Measurements from ENCODE around the gene VPS37D. TPM values are rescaled to one million over a fixed set of nuclear protein-coding genes. Genes with fewer than 3 reads are reported as not detected.
"Not testable (repeated sequence)": the region's sequence is repeated elsewhere in the genome, so short reads cannot be mapped to it uniquely, and the experiment has no call there.

Gene VPS37D
- total RNA-seq, 1 donor from 2014 or later: 6.6 TPM

DNA sequence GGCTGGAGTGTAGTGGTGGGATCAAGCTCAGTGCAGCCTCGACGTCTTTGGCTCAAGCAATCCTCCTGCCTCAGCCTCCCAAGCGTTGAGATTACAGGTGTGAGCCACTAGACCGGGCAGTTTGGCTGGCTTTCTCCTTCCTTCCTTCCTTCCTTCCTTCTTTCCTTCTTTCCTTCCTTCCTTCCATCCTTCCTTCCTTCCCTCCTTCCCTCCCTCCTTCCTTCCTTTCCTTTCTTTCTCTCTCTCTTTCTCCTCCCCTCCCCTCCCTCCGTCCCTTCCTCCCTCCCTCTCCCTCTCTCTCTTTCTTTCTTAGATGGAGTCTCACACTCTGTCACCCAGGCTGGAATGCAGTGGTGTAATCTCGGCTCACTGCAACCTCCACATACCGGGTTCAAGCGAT lies 7.6 kb upstream of the VPS37D start:
- peaks cover 10% of the 10 kb centered on the region for H3K9me3 Mint-ChIP-seq (ENCODE audit: low read depth)
- peaks cover 19% of the 10 kb centered on the region for H3K27me3 Mint-ChIP-seq (ENCODE audit: low read depth)
- H3K36me3 Mint-ChIP-seq (ENCODE audit: low read depth): peaks cover 1% of the 10 kb centered on the region
- TF ChIP-seq, protein P1, sequence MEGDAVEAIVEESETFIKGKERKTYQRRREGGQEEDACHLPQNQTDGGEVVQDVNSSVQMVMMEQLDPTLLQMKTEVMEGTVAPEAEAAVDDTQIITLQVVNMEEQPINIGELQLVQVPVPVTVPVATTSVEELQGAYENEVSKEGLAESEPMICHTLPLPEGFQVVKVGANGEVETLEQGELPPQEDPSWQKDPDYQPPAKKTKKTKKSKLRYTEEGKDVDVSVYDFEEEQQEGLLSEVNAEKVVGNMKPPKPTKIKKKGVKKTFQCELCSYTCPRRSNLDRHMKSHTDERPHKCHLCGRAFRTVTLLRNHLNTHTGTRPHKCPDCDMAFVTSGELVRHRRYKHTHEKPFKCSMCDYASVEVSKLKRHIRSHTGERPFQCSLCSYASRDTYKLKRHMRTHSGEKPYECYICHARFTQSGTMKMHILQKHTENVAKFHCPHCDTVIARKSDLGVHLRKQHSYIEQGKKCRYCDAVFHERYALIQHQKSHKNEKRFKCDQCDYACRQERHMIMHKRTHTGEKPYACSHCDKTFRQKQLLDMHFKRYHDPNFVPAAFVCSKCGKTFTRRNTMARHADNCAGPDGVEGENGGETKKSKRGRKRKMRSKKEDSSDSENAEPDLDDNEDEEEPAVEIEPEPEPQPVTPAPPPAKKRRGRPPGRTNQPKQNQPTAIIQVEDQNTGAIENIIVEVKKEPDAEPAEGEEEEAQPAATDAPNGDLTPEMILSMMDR (IDR thresholded peaks at IDR 0.05): no peak
- H3K27ac Mint-ChIP-seq (ENCODE audit: unreplicated experiment): no peak overlapping the region
- no peak for DNase-seq (ENCODE audit: low spot score)
- H3K4me3 Mint-ChIP-seq (ENCODE audit: unreplicated experiment): no peak overlapping the region
- no peaks in the 10 kb centered on the region for H3K4me1 Mint-ChIP-seq (ENCODE audit: low read depth)

DNA sequence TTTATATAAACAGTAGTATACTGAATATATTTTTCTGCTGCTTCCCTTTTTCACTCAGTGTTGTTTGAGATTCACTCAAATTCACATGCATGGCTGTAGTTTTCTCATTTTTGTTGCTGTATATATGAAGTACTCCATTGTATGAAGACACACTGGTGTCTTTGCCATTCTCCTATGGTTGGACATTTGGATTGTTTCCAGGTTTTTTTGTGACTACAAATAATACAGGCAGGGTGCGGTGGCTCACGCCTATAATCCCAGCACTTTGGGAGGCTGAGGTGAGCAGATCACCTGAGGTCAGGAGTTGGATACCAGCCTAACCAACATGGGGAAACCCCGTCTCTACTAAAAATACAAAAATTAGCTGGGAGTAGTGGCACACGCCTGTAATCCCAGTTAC lies 7.0 kb upstream of the VPS37D start:
- H3K4me1 Mint-ChIP-seq (ENCODE audit: low read depth); H3K9me3 Mint-ChIP-seq (ENCODE audit: low read depth); H3K27ac Mint-ChIP-seq (ENCODE audit: unreplicated experiment); DNase-seq (ENCODE audit: low spot score); H3K4me3 Mint-ChIP-seq (ENCODE audit: unreplicated experiment); H3K36me3 Mint-ChIP-seq (ENCODE audit: low read depth): not testable (repeated sequence)
- peaks cover 18% of the 10 kb centered on the region for H3K27me3 Mint-ChIP-seq (ENCODE audit: low read depth)

DNA sequence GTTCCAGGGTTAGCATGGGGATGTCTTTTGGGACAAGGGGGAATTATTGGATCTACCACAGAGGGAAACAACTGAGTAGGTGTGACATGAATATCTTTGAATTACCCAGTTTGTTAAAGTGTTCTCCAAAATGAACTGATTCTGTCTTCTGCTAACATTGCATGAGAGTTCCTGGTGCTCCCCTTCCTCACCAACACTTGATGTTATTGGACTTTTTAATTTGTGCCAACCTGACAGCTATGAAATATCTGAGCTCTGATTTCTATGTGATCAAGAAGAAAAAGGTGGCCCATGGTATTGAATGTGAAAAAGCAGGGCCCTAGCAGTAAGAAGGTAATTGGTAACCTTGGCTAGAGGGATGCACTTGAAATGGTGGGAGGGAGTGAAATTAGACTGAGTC lies 4.6 kb upstream of the VPS37D start:
- no peak for DNase-seq (ENCODE audit: low spot score)
- no peaks in the 10 kb centered on the region for H3K36me3 Mint-ChIP-seq (ENCODE audit: low read depth)
- H3K4me1 Mint-ChIP-seq (ENCODE audit: low read depth): peaks cover 8% of the 10 kb centered on the region
- peaks cover 10% of the 10 kb centered on the region for H3K9me3 Mint-ChIP-seq (ENCODE audit: low read depth)
- TF ChIP-seq, protein P1 (IDR thresholded peaks at IDR 0.05): no peak
- no peak overlapping the region for H3K4me3 Mint-ChIP-seq (ENCODE audit: unreplicated experiment)
- H3K27me3 Mint-ChIP-seq (ENCODE audit: low read depth): peaks cover 18% of the 10 kb centered on the region
- H3K27ac Mint-ChIP-seq (ENCODE audit: unreplicated experiment): no peak overlapping the region

DNA sequence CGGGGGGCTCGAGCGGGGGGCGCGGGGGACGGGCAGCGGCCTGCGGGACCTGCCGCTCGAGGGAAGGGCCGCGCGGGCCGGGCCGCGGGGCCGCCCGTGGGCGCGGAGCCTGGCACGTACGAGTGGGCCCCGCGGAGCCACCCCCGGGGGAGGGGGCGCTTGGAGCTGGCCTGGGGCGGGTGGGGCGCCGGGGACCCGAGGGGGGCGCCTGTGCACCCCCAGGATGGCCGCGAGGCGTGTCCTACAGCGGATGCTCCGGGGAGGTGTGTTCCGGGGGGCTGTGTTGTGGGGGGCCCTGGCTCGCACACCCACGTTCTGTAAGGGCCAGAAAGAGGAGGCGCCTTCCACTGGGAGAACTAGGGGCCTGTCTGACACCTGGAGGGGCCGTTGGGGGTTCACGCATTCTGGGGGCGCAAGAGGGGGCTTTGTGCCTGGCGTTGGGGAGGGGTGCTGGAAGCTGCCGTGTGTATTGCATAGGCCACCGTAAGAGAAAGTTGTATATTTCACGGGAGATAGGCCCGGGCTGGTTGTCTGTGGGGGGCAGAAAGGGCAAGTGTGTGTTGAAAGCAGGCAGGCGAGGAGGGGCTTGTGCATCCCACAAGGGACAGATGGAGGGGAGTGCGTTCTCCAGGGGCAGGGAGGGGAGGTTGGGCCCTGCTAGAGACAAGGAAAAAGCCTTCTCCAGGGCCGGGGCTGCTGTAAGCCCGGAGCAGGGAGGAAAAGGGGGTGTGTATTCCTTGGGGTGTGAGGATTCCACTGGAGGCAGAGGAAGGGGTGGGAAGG lies 663 bp downstream of the VPS37D start:
- Mint-ChIP-seq H3K36me3 (ENCODE audit: low read depth) (peaks cover 1% of the 10 kb centered on the region), H3K27ac (ENCODE audit: unreplicated experiment) (peak overlapping the region; percentile 59), H3K27me3 (ENCODE audit: low read depth) (peaks cover under 1% of the 10 kb centered on the region), H3K9me3 (ENCODE audit: low read depth) (peaks cover 1% of the 10 kb centered on the region), H3K4me1 (ENCODE audit: low read depth) (peaks cover 18% of the 10 kb centered on the region), H3K4me3 (ENCODE audit: unreplicated experiment) (peak overlapping the region; percentile 82)
- DNase-seq (ENCODE audit: low spot score): no peak
- TF ChIP-seq, protein P1 (IDR thresholded peaks at IDR 0.05): no peak

DNA sequence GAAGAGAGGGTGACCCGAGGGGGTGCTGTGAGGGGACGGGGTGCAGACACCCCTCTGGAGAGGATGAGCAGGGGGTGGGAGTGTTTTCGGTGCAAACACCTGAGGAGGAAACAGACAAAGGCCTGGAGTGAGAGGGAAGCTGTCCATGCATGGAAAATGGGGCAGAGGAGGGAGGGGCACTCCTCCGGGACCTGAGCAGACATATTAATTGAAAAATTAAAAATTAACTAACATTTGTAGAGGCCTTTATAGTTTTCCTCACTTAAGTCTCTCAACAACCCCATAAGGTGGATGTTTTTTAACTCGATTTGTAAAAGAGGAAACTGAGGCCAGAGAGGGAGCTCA lies 1.2 kb downstream of the VPS37D start:
- no peaks in the 10 kb centered on the region for H3K27me3 Mint-ChIP-seq (ENCODE audit: low read depth)
- peaks cover 22% of the 10 kb centered on the region for H3K4me1 Mint-ChIP-seq (ENCODE audit: low read depth)
- peak overlapping the region; percentile 27 for H3K27ac Mint-ChIP-seq (ENCODE audit: unreplicated experiment)
- no peaks in the 10 kb centered on the region for H3K9me3 Mint-ChIP-seq (ENCODE audit: low read depth)
- H3K4me3 Mint-ChIP-seq (ENCODE audit: unreplicated experiment): peak overlapping the region; percentile 82
- TF ChIP-seq, protein P1 (IDR thresholded peaks at IDR 0.05): no peak
- DNase-seq (ENCODE audit: low spot score): no peak
- H3K36me3 Mint-ChIP-seq (ENCODE audit: low read depth): peaks cover 1% of the 10 kb centered on the region

DNA sequence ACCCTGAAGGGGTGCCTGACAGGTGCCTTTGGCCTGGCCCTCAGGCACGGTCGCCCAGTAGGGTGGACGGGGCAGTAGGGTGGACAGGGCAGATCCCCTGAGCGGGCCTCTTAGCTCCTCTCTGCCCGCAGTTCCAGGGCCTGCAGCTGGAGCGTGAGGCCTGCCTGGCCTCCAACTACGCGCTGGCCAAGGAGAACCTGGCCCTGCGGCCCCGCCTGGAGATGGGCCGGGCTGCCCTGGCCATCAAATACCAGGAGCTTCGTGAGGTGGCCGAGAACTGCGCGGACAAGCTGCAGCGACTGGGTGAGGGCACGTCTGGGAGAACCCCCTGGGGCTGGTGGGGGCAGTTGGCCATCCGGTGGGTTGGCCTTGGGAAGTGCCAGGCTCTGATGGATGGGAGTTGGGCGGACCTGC lies 1.7 kb downstream of the VPS37D start:
- Mint-ChIP-seq H3K4me3 (ENCODE audit: unreplicated experiment) (no peak overlapping the region), H3K36me3 (ENCODE audit: low read depth) (peaks cover 1% of the 10 kb centered on the region), H3K27ac (ENCODE audit: unreplicated experiment) (no peak overlapping the region), H3K27me3 (ENCODE audit: low read depth) (no peaks in the 10 kb centered on the region), H3K4me1 (ENCODE audit: low read depth) (peaks cover 22% of the 10 kb centered on the region), H3K9me3 (ENCODE audit: low read depth) (no peaks in the 10 kb centered on the region)
- TF ChIP-seq, protein P1 (IDR thresholded peaks at IDR 0.05): no peak
- no peak for DNase-seq (ENCODE audit: low spot score)

All from chondrocyte (in vitro differentiated cells).